ENCODE results near the gene EIF6.
"Not testable (repeated sequence)": the region's sequence is repeated elsewhere in the genome, so short reads cannot be mapped to it uniquely, and the experiment has no call there.

EIF6 gene

GRCh38 chr20:35271073-35271882 lies 13.3 kb downstream of the EIF6 start:
- Mint-ChIP-seq H3K4me3 (no peak overlapping the region), H3K9me3 (no peaks in the 10 kb centered on the region), H3K27ac (no peak overlapping the region), H3K4me1 (ENCODE audit: low read depth) (peaks cover 1% of the 10 kb centered on the region), H3K27me3 (ENCODE audit: low read depth) (no peaks in the 10 kb centered on the region), H3K36me3 (ENCODE audit: low read depth) (peaks cover 21% of the 10 kb centered on the region)

- Mint-ChIP-seq H3K4me1 (ENCODE audit: low read depth) (no peaks in the 10 kb centered on the region), H3K36me3 (ENCODE audit: low read depth) (peaks cover 21% of the 10 kb centered on the region), H3K9me3 (no peaks in the 10 kb centered on the region), H3K4me3 (no peak overlapping the region), H3K27ac (no peak overlapping the region), H3K27me3 (ENCODE audit: low read depth) (no peaks in the 10 kb centered on the region)
Measured at GRCh38 chr20:35270021-35270902, 14.3 kb downstream of the EIF6 start.

GRCh38 chr20:35269055-35269781 lies 15.4 kb downstream of the EIF6 start:
- Mint-ChIP-seq H3K36me3 (ENCODE audit: low read depth) (peaks cover 21% of the 10 kb centered on the region), H3K4me3 (no peak overlapping the region), H3K9me3 (no peaks in the 10 kb centered on the region), H3K4me1 (ENCODE audit: low read depth) (no peaks in the 10 kb centered on the region), H3K27me3 (ENCODE audit: low read depth) (no peaks in the 10 kb centered on the region), H3K27ac (no peak overlapping the region)

- H3K27ac Mint-ChIP-seq: no peak overlapping the region
- H3K27me3 Mint-ChIP-seq (ENCODE audit: low read depth): no peaks in the 10 kb centered on the region
- peaks cover 28% of the 10 kb centered on the region for H3K36me3 Mint-ChIP-seq (ENCODE audit: low read depth)
- H3K9me3 Mint-ChIP-seq: no peaks in the 10 kb centered on the region
- H3K4me1 Mint-ChIP-seq (ENCODE audit: low read depth): no peaks in the 10 kb centered on the region
- H3K4me3 Mint-ChIP-seq: no peak overlapping the region
Measured at GRCh38 chr20:35267092-35267491, 17.5 kb downstream of the EIF6 start.

- Mint-ChIP-seq H3K9me3 (no peaks in the 10 kb centered on the region), H3K4me3 (no peak overlapping the region), H3K27me3 (ENCODE audit: low read depth) (no peaks in the 10 kb centered on the region), H3K4me1 (ENCODE audit: low read depth) (no peaks in the 10 kb centered on the region), H3K27ac (no peak overlapping the region), H3K36me3 (ENCODE audit: low read depth) (peaks cover 20% of the 10 kb centered on the region)
Measured at GRCh38 chr20:35264755-35265154, 19.8 kb downstream of the EIF6 start.

- peaks cover 16% of the 10 kb centered on the region for H3K36me3 Mint-ChIP-seq (ENCODE audit: low read depth)
- no peaks in the 10 kb centered on the region for H3K4me1 Mint-ChIP-seq (ENCODE audit: low read depth)
- no peak overlapping the region for H3K4me3 Mint-ChIP-seq
- H3K9me3 Mint-ChIP-seq: no peaks in the 10 kb centered on the region
- no peaks in the 10 kb centered on the region for H3K27me3 Mint-ChIP-seq (ENCODE audit: low read depth)
- H3K27ac Mint-ChIP-seq: no peak overlapping the region
Measured at GRCh38 chr20:35263532-35264341, 20.8 kb downstream of the EIF6 start.

GRCh38 chr20:35262731-35263531 lies 21.6 kb downstream of the EIF6 start:
- H3K36me3 Mint-ChIP-seq (ENCODE audit: low read depth): peaks cover 21% of the 10 kb centered on the region
- H3K27me3 Mint-ChIP-seq (ENCODE audit: low read depth); H3K9me3 Mint-ChIP-seq; H3K4me1 Mint-ChIP-seq (ENCODE audit: low read depth); H3K27ac Mint-ChIP-seq; H3K4me3 Mint-ChIP-seq: not testable (repeated sequence)

- H3K36me3 Mint-ChIP-seq (ENCODE audit: low read depth): peaks cover 18% of the 10 kb centered on the region
- not testable (repeated sequence) for H3K4me1 Mint-ChIP-seq (ENCODE audit: low read depth)
Measured at GRCh38 chr20:35262321-35262720, 22.3 kb downstream of the EIF6 start.

GRCh38 chr20:35260426-35260825 lies 24.1 kb downstream of the EIF6 start:
- Mint-ChIP-seq H3K27me3 (ENCODE audit: low read depth) (no peaks in the 10 kb centered on the region), H3K27ac (no peak overlapping the region), H3K36me3 (ENCODE audit: low read depth) (peaks cover 16% of the 10 kb centered on the region), H3K4me3 (no peak overlapping the region), H3K4me1 (ENCODE audit: low read depth) (no peaks in the 10 kb centered on the region), H3K9me3 (no peaks in the 10 kb centered on the region)

More at GRCh38 chr20:35262321-35262720, 22.3 kb downstream of the EIF6 start:
- H3K27me3 Mint-ChIP-seq (ENCODE audit: low read depth); H3K9me3 Mint-ChIP-seq; H3K27ac Mint-ChIP-seq; H3K4me3 Mint-ChIP-seq: not testable (repeated sequence)

GRCh38 chr20:35257175-35257909 lies 27.2 kb downstream of the EIF6 start:
- Mint-ChIP-seq H3K27me3 (ENCODE audit: low read depth) (no peaks in the 10 kb centered on the region), H3K4me1 (ENCODE audit: low read depth) (peaks cover 7% of the 10 kb centered on the region), H3K36me3 (ENCODE audit: low read depth) (peaks cover 14% of the 10 kb centered on the region), H3K27ac (no peak overlapping the region), H3K9me3 (no peaks in the 10 kb centered on the region), H3K4me3 (no peak overlapping the region)

GRCh38 chr20:35254448-35254999 lies 30.0 kb downstream of the EIF6 start:
- Mint-ChIP-seq H3K36me3 (ENCODE audit: low read depth) (peaks cover 15% of the 10 kb centered on the region), H3K27me3 (ENCODE audit: low read depth) (no peaks in the 10 kb centered on the region), H3K4me1 (ENCODE audit: low read depth) (peaks cover 28% of the 10 kb centered on the region), H3K4me3 (no peak overlapping the region), H3K9me3 (no peaks in the 10 kb centered on the region), H3K27ac (no peak overlapping the region)

GRCh38 chr20:35253010-35253409 lies 31.6 kb downstream of the EIF6 start:
- Mint-ChIP-seq H3K9me3 (no peaks in the 10 kb centered on the region), H3K36me3 (ENCODE audit: low read depth) (peaks cover 10% of the 10 kb centered on the region), H3K27me3 (ENCODE audit: low read depth) (no peaks in the 10 kb centered on the region), H3K4me1 (ENCODE audit: low read depth) (peaks cover 28% of the 10 kb centered on the region), H3K27ac (peak overlapping the region; percentile 82), H3K4me3 (no peak overlapping the region)
